Lower leg skin (tissue), 4 donors: Measurements from ENCODE around the gene SFI1. TPM values are rescaled to one million over a fixed set of nuclear protein-coding genes. Genes with fewer than 3 reads are reported as not detected.

Experiments used
- DNase-seq, 2 donors: peaks; one replicate each; pipeline ENCODE4 v3.0.0-alpha.2; 2019; ENCODE audit warnings: low spot score in 2 of 2
- H3K4me3 ChIP-seq: fragments of 200-600 bp; sonication (generic); 2 replicates; pipeline ENCODE4 v1.5.1; 2017; ENCODE audit warnings: mild to moderate bottlenecking, low read depth; ENCODE audit not compliant: poor library complexity, severe bottlenecking
- POLR2A ChIP-seq, 2 donors: fragments of 450-650 bp; IDR thresholded peaks; one replicate each; pipeline ENCODE4 v1.6.1; 2016 to 2017; ENCODE audit warnings: antibody characterized with exemption in 2 of 2, mild to moderate bottlenecking in 1 of 2, moderate library complexity in 1 of 2
- WGBS, 2 donors: methylation state at CpG; one replicate each; pipeline ENCODE4 v1.1.5; 2018; 5-methylcytosine and 5-hydroxymethylcytosine counted together
- intact Hi-C: fragments of 100-400 bp; cut with DNase I; formaldehyde crosslinking; loops from one replicate; pipeline ENCODE4 v1.15.0; 2023; ENCODE audit warnings: low total_unique reads
- total RNA-seq, 4 donors: library from RNA; depleted of rRNA; stranded (reverse); fragments of >200 nt; gene quantifications; one replicate each; pipeline ENCODE4 v1.1.0, GENCODE V29; 2016
- TF ChIP-seq, protein P1 (sequence below), 3 donors: fragments of 450-650 bp; IDR thresholded peaks; one replicate each; pipeline ENCODE4 v1.5.1; 2016; ENCODE audit warnings: antibody characterized with exemption in 3 of 3, mild to moderate bottlenecking in 3 of 3, moderate library complexity in 2 of 3

Gene SFI1, protein sequence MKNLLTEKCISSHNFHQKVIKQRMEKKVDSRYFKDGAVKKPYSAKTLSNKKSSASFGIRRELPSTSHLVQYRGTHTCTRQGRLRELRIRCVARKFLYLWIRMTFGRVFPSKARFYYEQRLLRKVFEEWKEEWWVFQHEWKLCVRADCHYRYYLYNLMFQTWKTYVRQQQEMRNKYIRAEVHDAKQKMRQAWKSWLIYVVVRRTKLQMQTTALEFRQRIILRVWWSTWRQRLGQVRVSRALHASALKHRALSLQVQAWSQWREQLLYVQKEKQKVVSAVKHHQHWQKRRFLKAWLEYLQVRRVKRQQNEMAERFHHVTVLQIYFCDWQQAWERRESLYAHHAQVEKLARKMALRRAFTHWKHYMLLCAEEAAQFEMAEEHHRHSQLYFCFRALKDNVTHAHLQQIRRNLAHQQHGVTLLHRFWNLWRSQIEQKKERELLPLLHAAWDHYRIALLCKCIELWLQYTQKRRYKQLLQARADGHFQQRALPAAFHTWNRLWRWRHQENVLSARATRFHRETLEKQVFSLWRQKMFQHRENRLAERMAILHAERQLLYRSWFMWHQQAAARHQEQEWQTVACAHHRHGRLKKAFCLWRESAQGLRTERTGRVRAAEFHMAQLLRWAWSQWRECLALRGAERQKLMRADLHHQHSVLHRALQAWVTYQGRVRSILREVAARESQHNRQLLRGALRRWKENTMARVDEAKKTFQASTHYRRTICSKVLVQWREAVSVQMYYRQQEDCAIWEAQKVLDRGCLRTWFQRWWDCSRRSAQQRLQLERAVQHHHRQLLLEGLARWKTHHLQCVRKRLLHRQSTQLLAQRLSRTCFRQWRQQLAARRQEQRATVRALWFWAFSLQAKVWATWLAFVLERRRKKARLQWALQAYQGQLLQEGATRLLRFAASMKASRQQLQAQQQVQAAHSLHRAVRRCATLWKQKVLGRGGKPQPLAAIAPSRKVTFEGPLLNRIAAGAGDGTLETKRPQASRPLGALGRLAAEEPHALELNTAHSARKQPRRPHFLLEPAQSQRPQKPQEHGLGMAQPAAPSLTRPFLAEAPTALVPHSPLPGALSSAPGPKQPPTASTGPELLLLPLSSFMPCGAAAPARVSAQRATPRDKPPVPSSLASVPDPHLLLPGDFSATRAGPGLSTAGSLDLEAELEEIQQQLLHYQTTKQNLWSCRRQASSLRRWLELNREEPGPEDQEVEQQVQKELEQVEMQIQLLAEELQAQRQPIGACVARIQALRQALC
- total RNA-seq = 10 to 100 TPM; 24.2 to 66.4 (median 32.2) TPM

DNA sequence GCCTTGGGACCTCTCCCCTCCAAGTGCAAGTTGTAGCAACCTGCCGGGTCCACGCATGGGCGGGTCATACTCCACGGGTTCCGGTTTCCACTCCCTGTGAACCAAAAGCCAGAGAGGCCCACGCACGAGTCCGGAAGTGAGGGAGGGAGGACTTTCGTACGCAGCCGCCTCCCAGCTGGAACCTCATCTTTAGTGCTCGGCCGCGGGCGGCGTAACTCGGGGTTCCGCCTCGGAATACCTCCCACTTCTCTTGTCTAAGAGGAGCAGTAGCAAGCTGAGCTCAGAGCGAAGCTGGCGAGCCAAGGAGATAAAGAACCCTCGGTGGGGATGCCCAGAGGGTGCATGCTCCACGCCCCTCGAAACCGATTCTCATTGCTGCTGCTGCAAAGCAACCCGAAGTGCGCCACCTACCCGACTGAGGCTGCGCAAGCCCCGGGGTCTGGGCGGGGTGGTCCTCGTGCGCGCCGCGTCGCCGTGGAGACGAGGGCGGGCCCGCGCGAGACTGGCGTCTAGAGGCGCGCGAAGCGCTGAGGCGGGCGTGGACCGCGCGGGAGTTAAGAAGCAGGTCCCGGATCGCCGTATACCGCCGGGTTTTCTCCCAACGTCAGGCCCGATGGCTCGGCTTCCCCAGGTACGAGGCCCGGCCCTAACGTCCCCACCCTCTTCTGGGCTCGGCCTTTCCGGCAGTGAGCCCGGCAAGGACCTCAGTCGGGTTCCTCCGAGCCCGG is at the start of gene SFI1:
Gene SFI1 (plus strand): TSS at position 530 of the 728 bp plus-strand sequence. CDS start 11,749 bp downstream, outside the sequence.
- intact Hi-C loops = loop anchor here (10.0 kb wide), 1 partner anchor 151 kb away; the partner anchor contains the start of gene PATZ1

DNA sequence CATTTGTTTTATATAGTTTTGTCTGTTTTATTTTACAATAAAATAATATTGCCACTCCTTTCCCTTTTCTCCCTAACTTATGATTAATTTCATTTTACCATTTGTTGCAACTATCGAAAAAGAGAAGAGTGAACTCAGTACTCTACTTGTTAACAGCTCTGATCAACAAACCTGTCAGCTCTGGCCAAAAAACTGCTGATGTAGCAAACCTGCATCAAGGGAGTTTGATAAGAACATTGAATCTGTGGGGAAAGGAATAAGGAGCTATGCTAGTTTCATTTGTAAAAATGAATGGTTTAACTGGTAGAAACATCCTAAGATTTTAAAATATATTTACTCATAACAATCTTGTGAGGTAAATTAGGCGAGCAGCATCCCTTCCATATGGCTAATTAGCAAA is 49.6 kb upstream of the SFI1 start:
- WGBS, 2 donors = 92% methylated on average over 2 of the region's 2 CpGs
- intact Hi-C loops = no loop called here

More for the DNA sequence above, at the start of gene SFI1:
- TF ChIP-seq, protein P1, sequence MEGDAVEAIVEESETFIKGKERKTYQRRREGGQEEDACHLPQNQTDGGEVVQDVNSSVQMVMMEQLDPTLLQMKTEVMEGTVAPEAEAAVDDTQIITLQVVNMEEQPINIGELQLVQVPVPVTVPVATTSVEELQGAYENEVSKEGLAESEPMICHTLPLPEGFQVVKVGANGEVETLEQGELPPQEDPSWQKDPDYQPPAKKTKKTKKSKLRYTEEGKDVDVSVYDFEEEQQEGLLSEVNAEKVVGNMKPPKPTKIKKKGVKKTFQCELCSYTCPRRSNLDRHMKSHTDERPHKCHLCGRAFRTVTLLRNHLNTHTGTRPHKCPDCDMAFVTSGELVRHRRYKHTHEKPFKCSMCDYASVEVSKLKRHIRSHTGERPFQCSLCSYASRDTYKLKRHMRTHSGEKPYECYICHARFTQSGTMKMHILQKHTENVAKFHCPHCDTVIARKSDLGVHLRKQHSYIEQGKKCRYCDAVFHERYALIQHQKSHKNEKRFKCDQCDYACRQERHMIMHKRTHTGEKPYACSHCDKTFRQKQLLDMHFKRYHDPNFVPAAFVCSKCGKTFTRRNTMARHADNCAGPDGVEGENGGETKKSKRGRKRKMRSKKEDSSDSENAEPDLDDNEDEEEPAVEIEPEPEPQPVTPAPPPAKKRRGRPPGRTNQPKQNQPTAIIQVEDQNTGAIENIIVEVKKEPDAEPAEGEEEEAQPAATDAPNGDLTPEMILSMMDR (IDR thresholded peaks at IDR 0.05) = no peak
- TF ChIP-seq POLR2A (IDR thresholded peaks at IDR 0.05) = no peak
- H3K4me3 ChIP-seq = peak within 1 kb of the TSS; percentile 59
- WGBS, 2 donors = 0 to 1% methylated on average over 28 to 37 of the region's 70 CpGs
- DNase-seq = peak; percentile 88 to 97

DNA sequence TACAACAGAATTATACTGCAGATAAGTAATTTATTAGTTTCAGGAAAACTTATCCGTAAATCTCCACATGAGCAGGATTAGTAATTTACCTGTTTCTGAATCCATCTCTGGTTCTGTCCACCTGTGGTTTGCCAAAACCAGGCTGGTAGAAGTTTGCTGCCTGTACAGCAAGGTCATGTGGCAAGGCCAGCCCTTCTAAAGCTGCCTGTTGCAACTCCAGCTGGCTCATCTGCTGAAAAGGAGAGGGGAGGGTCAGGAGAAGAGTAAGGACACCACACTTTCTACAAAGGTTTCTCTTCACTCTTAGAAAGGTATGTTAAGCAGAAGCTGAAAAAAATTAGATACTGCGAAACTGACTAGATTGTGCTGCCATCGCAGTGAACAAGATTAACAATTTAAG is 49.0 kb upstream of the SFI1 start:
- intact Hi-C loops = no loop called here
- no peak overlapping the region for H3K4me3 ChIP-seq
- TF ChIP-seq, protein P1 (IDR thresholded peaks at IDR 0.05) = no peak
- no peak for TF ChIP-seq POLR2A (IDR thresholded peaks at IDR 0.05)
- WGBS, 2 donors = 96 to 97% methylated on average over 3 of the region's 3 CpGs
- no peak for DNase-seq

More for the DNA sequence above, 49.6 kb upstream of the SFI1 start:
- H3K4me3 ChIP-seq = no peak overlapping the region
- DNase-seq = no peak
- TF ChIP-seq, protein P1 (IDR thresholded peaks at IDR 0.05) = no peak
- no peak for TF ChIP-seq POLR2A (IDR thresholded peaks at IDR 0.05)

DNA sequence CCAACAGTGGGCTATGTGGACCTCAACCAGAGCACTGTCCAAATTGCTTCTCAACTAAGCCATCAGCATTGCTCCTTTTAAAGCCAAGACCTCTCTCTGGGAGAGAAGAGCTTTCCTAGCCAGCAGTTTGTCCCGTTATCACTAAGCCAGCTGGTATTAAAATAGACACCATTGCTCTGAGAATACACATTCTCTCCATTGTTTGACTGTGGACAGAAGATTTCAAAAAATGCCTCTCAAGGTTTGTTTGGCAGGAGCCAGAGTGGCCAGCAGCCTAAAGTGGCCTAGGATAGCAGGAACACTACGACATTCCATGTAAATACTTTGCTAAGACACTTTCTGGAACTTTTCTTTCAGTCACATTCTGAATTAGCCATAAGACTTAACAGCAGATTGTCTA is 48.0 kb upstream of the SFI1 start:
- no peak for TF ChIP-seq POLR2A (IDR thresholded peaks at IDR 0.05)
- TF ChIP-seq, protein P1 (IDR thresholded peaks at IDR 0.05) = no peak
- WGBS, 2 donors = 95 to 98% methylated on average over 2 of the region's 2 CpGs
- intact Hi-C loops = no loop called here
- no peak overlapping the region for H3K4me3 ChIP-seq
- DNase-seq = no peak

DNA sequence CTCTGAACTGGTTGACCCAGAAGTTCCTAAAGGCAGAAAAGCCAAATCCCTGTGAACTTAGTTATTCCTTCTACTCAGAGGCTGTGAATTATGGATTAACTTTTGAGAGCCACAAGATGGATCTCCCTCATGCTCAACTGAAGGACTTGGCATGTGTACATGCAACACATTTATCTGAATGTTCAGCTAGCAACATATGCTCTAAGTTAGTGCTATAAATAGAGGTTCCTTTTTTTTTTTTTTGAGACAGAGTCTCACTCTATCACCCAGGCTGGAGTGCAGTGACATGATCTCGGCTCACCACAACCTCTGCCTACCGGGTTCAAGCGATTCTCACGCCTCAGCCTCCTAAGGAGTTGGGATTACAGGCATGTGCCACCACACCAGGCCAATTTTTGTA is 46.8 kb upstream of the SFI1 start:
- H3K4me3 ChIP-seq = no peak overlapping the region
- intact Hi-C loops = no loop called here
- DNase-seq = no peak
- TF ChIP-seq, protein P1 (IDR thresholded peaks at IDR 0.05) = no peak
- no peak for TF ChIP-seq POLR2A (IDR thresholded peaks at IDR 0.05)
- WGBS, 2 donors = 71 to 82% methylated on average over 4 of the region's 4 CpGs
